Fibroblast of skin of left quadriceps (primary cell): Measurements from ENCODE around the gene ADCK1.
A peak's percentile ranks its signal among the peaks of the same experiment; 100 is the strongest.
"Not testable (repeated sequence)": the region's sequence is repeated elsewhere in the genome, so short reads cannot be mapped to it uniquely, and the experiment has no call there.

Experiments
- DNase-seq, 2 experiments: peaks; one replicate each; pipeline ENCODE4 v3.0.0-alpha.2; 2013; ENCODE audit warnings: low read depth in 2 of 2

Gene ADCK1

GRCh38 chr14:77864580-77864979 lies 64.7 kb downstream of the ADCK1 start:
- no peak for DNase-seq

GRCh38 chr14:77865455-77865854 lies 65.5 kb downstream of the ADCK1 start:
- DNase-seq = no peak

- no peak for DNase-seq
These were observed 67.0 kb downstream of the ADCK1 start for GRCh38 chr14:77866932-77867331.

- DNase-seq = no peak
These were observed 67.6 kb downstream of the ADCK1 start for GRCh38 chr14:77867476-77867875.

GRCh38 chr14:77868552-77869285 lies 68.8 kb downstream of the ADCK1 start:
- DNase-seq = no peak

- DNase-seq = no peak
These were observed 69.4 kb downstream of the ADCK1 start for GRCh38 chr14:77869340-77869739.

GRCh38 chr14:77870646-77871045 lies 70.7 kb downstream of the ADCK1 start:
- DNase-seq = no peak

- no peak for DNase-seq
These were observed 72.2 kb downstream of the ADCK1 start for GRCh38 chr14:77872152-77872551.

GRCh38 chr14:77872983-77873382 lies 73.1 kb downstream of the ADCK1 start:
- no peak for DNase-seq

GRCh38 chr14:77878783-77879182 lies 78.9 kb downstream of the ADCK1 start:
- no peak for DNase-seq

GRCh38 chr14:77880056-77880455 lies 80.1 kb downstream of the ADCK1 start:
- DNase-seq = no peak

GRCh38 chr14:77882098-77882497 lies 82.2 kb downstream of the ADCK1 start:
- no peak for DNase-seq

GRCh38 chr14:77882636-77883035 lies 82.7 kb downstream of the ADCK1 start:
- no peak for DNase-seq

GRCh38 chr14:77883131-77883846 lies 83.4 kb downstream of the ADCK1 start:
- no peak for DNase-seq

GRCh38 chr14:77883847-77884238 lies 83.9 kb downstream of the ADCK1 start:
- no peak for DNase-seq

- no peak for DNase-seq
These were observed 85.5 kb downstream of the ADCK1 start for GRCh38 chr14:77885367-77885766.

GRCh38 chr14:77886010-77886409 lies 86.1 kb downstream of the ADCK1 start:
- DNase-seq = no peak

GRCh38 chr14:77888903-77889302 lies 89.0 kb downstream of the ADCK1 start:
- DNase-seq = not testable (repeated sequence)

- DNase-seq = peak; percentile 52 to 56
These were observed 90.1 kb downstream of the ADCK1 start for GRCh38 chr14:77889971-77890442.

- no peak for DNase-seq
These were observed 91.0 kb downstream of the ADCK1 start for GRCh38 chr14:77890873-77891272.

GRCh38 chr14:77892381-77892871 lies 92.5 kb downstream of the ADCK1 start:
- no peak for DNase-seq

- no peak for DNase-seq
These were observed 93.1 kb downstream of the ADCK1 start for GRCh38 chr14:77892890-77893484.

GRCh38 chr14:77897374-77897773 lies 97.5 kb downstream of the ADCK1 start:
- DNase-seq = peak; percentile 27 to 38
